Mammary epithelial cell (primary cell): ENCODE data around the gene MKRN1.

ENCODE experiments used
- CTCF ChIP-seq, 2 donors: IDR thresholded peaks in 1 of 2; conservative IDR thresholded peaks in 1 of 2; 2 replicates each; pipeline ENCODE4 v1.5.1; 2011 to 2012; ENCODE audit warnings: inconsistent platforms in 2 of 2, low read length in 2 of 2, mild to moderate bottlenecking in 2 of 2, control low read depth in 1 of 2, low read depth in 1 of 2; ENCODE audit not compliant: insufficient read depth in 1 of 2; ENCODE audit errors: extremely low read depth in 1 of 2
- EZH2 ChIP-seq: IDR thresholded peaks from 2 replicates; pipeline ENCODE4 v1.6.1; 2012; ENCODE audit warnings: low read length, inconsistent platforms, borderline replicate concordance

GRCh38 chr7:140453273-140453672 is 26.0 kb downstream of the MKRN1 start:
- no peak for TF ChIP-seq CTCF (conservative IDR thresholded peaks at IDR 0.05 in 1 of 2, IDR thresholded peaks at IDR 0.05 in 1 of 2; ENCODE audit: extremely low read depth in 1 of 2, insufficient read depth in 1 of 2, low read depth in 1 of 2, low read length in 2 of 2)
- no peak for TF ChIP-seq EZH2
